HepG2 (cell line): ENCODE data around the gene TAT. TPM values are rescaled to one million over a fixed set of nuclear protein-coding genes. Genes with fewer than 3 reads are reported as not detected.

Source experiments
- FOXK2 ChIP-seq: fragments of 450-650 bp; IDR thresholded peaks from 2 replicates; pipeline ENCODE4 v1.6.1; 2016
- IKZF4 ChIP-seq: sonication (generic); formaldehyde crosslinking; IDR thresholded peaks from 2 replicates; pipeline ENCODE4 v1.5.1; 2020; ENCODE audit warnings: borderline replicate concordance, mild to moderate bottlenecking, low read depth, missing genetic modification reagents; ENCODE audit errors: not compliant biosample characterization
- MAFK ChIP-seq, 2 experiments: IDR thresholded peaks in 1 of 2; conservative IDR thresholded peaks in 1 of 2; 2 replicates each; pipeline ENCODE4 v1.6.1; 2011; ENCODE audit warnings: improper control_type of control experiment in 2 of 2, low read length in 2 of 2
- NFKB2 ChIP-seq: sonication (generic); formaldehyde crosslinking; IDR thresholded peaks from 2 replicates; pipeline ENCODE4 v1.4.0; 2020; ENCODE audit warnings: missing genetic modification reagents, borderline replicate concordance
- POGZ ChIP-seq: sonication (generic); formaldehyde crosslinking; IDR thresholded peaks from 2 replicates; pipeline ENCODE4 v1.4.0; 2020; ENCODE audit warnings: mild to moderate bottlenecking, missing genetic modification reagents
- RNF2 ChIP-seq: fragments of 450-650 bp; conservative IDR thresholded peaks from 2 replicates; pipeline ENCODE4 v1.6.1; 2016; ENCODE audit warnings: low read depth
- U2AF2 ChIP-seq: fragments of 200-400 bp; formaldehyde crosslinking; IDR thresholded peaks from 2 replicates; pipeline ENCODE4 v1.6.1; 2017; ENCODE audit warnings: low read depth, mild to moderate bottlenecking, low read length
- ZBTB44 ChIP-seq: sonication (generic); formaldehyde crosslinking; IDR thresholded peaks from 2 replicates; pipeline ENCODE4 v1.4.0; 2020; ENCODE audit warnings: missing genetic modification reagents
- ZFP36 ChIP-seq: fragments of 150-350 bp; IDR thresholded peaks from 2 replicates; pipeline ENCODE4 v1.6.1; 2018; ENCODE audit warnings: borderline replicate concordance, low read length, low read depth; ENCODE audit not compliant: partially characterized antibody
- ZFY ChIP-seq: sonication (generic); formaldehyde crosslinking; IDR thresholded peaks from 2 replicates; pipeline ENCODE4 v1.4.0; 2020; ENCODE audit warnings: missing genetic modification reagents
- ZNF337 ChIP-seq: sonication (generic); formaldehyde crosslinking; IDR thresholded peaks from 2 replicates; pipeline ENCODE4 v1.5.1; 2020; ENCODE audit warnings: missing genetic modification reagents, low read depth, mild to moderate bottlenecking, borderline replicate concordance
- ZNF350 ChIP-seq: sonication (generic); formaldehyde crosslinking; IDR thresholded peaks from 2 replicates; pipeline ENCODE4 v1.4.0; 2020; ENCODE audit warnings: mild to moderate bottlenecking, low read depth, missing genetic modification reagents, borderline replicate concordance
- ZNF562 ChIP-seq: sonication (generic); formaldehyde crosslinking; IDR thresholded peaks from 2 replicates; pipeline ENCODE4 v1.8.0; 2022; ENCODE audit warnings: missing genetic modification reagents, borderline replicate concordance
- ZSCAN20 ChIP-seq: sonication (generic); formaldehyde crosslinking; IDR thresholded peaks from 2 replicates; pipeline ENCODE4 v1.4.0; 2020; ENCODE audit warnings: missing genetic modification reagents, mild to moderate bottlenecking, borderline replicate concordance
- polyA plus RNA-seq, 8 experiments: library from polyadenylated mRNA; depleted of rRNA in 3 of 8; stranded (reverse) in 7 of 8; unstranded in 1 of 8; fragments of >200 nt; fragmentation: Illumina TruSeq in 4 of 8; extraction: Trizol in 4 of 8; gene quantifications; 2 replicates each; pipeline versions ENCODE4 v1.2.1 to v1.2.3, GENCODE V29; 2011 to 2016; ENCODE audit warnings: low read depth in 4 of 8, missing spikeins in 1 of 8, mixed read lengths in 1 of 8; ENCODE audit not compliant: insufficient read depth in 1 of 8
- total RNA-seq, 5 experiments: library from RNA; depleted of rRNA; stranded (reverse); fragments of >200 nt; fragmentation: Illumina TruSeq; extraction: Trizol; gene quantifications; 2 replicates each; pipeline ENCODE4 v1.2.3, GENCODE V29; 2016; ENCODE audit warnings: low read depth in 1 of 5
- TF ChIP-seq, protein P1 (sequence below): sonication (generic); formaldehyde crosslinking; IDR thresholded peaks from 2 replicates; pipeline ENCODE4 v1.5.1; 2020; ENCODE audit warnings: mild to moderate bottlenecking, missing genetic modification reagents, borderline replicate concordance
- TF ChIP-seq, protein P2 (sequence below): sonication (generic); formaldehyde crosslinking; IDR thresholded peaks from 2 replicates; pipeline ENCODE4 v1.4.0; 2020; ENCODE audit warnings: missing genetic modification reagents, borderline replicate concordance
- TF ChIP-seq, protein P3 (sequence below): sonication (generic); formaldehyde crosslinking; IDR thresholded peaks from 2 replicates; pipeline ENCODE4 v1.5.0; 2020; ENCODE audit warnings: mild to moderate bottlenecking, missing genetic modification reagents

TAT gene
- total and polyA plus RNA-seq, 2 of the 13 experiments (the other 11 are each of a cell fraction or from before 2014, with no cell fraction given), result 1.6 to 5.8 TPM

GRCh38 chr16:71585318-71585703 is 8.4 kb upstream of the TAT start (continued):
- TF ChIP-seq MAFK (conservative IDR thresholded peaks at IDR 0.05 in 1 of 2, IDR thresholded peaks at IDR 0.05 in 1 of 2; ENCODE audit: low read length in 2 of 2) (no peak), ZBTB44 (CRISPR knock-in tag) (no peak), ZFP36 (no peak), POGZ (CRISPR knock-in tag) (no peak), ZNF337 (CRISPR knock-in tag) (no peak), FOXK2 (no peak), ZNF350 (CRISPR knock-in tag) (no peak), ZSCAN20 (CRISPR knock-in tag) (no peak), NFKB2 (CRISPR knock-in tag) (no peak), ZFY (CRISPR knock-in tag) (no peak), U2AF2 (no peak), ZNF562 (no peak), IKZF4 (CRISPR knock-in tag) (no peak), RNF2 (no peak)
- TF ChIP-seq, protein P1, sequence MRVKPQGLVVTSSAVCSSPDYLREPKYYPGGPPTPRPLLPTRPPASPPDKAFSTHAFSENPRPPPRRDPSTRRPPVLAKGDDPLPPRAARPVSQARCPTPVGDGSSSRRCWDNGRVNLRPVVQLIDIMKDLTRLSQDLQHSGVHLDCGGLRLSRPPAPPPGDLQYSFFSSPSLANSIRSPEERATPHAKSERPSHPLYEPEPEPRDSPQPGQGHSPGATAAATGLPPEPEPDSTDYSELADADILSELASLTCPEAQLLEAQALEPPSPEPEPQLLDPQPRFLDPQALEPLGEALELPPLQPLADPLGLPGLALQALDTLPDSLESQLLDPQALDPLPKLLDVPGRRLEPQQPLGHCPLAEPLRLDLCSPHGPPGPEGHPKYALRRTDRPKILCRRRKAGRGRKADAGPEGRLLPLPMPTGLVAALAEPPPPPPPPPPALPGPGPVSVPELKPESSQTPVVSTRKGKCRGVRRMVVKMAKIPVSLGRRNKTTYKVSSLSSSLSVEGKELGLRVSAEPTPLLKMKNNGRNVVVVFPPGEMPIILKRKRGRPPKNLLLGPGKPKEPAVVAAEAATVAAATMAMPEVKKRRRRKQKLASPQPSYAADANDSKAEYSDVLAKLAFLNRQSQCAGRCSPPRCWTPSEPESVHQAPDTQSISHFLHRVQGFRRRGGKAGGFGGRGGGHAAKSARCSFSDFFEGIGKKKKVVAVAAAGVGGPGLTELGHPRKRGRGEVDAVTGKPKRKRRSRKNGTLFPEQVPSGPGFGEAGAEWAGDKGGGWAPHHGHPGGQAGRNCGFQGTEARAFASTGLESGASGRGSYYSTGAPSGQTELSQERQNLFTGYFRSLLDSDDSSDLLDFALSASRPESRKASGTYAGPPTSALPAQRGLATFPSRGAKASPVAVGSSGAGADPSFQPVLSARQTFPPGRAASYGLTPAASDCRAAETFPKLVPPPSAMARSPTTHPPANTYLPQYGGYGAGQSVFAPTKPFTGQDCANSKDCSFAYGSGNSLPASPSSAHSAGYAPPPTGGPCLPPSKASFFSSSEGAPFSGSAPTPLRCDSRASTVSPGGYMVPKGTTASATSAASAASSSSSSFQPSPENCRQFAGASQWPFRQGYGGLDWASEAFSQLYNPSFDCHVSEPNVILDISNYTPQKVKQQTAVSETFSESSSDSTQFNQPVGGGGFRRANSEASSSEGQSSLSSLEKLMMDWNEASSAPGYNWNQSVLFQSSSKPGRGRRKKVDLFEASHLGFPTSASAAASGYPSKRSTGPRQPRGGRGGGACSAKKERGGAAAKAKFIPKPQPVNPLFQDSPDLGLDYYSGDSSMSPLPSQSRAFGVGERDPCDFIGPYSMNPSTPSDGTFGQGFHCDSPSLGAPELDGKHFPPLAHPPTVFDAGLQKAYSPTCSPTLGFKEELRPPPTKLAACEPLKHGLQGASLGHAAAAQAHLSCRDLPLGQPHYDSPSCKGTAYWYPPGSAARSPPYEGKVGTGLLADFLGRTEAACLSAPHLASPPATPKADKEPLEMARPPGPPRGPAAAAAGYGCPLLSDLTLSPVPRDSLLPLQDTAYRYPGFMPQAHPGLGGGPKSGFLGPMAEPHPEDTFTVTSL (CRISPR knock-in tag), result 0 out of 2 replicates have a peak, but pooled peaks have one; percentile 82
- TF ChIP-seq, protein P2, sequence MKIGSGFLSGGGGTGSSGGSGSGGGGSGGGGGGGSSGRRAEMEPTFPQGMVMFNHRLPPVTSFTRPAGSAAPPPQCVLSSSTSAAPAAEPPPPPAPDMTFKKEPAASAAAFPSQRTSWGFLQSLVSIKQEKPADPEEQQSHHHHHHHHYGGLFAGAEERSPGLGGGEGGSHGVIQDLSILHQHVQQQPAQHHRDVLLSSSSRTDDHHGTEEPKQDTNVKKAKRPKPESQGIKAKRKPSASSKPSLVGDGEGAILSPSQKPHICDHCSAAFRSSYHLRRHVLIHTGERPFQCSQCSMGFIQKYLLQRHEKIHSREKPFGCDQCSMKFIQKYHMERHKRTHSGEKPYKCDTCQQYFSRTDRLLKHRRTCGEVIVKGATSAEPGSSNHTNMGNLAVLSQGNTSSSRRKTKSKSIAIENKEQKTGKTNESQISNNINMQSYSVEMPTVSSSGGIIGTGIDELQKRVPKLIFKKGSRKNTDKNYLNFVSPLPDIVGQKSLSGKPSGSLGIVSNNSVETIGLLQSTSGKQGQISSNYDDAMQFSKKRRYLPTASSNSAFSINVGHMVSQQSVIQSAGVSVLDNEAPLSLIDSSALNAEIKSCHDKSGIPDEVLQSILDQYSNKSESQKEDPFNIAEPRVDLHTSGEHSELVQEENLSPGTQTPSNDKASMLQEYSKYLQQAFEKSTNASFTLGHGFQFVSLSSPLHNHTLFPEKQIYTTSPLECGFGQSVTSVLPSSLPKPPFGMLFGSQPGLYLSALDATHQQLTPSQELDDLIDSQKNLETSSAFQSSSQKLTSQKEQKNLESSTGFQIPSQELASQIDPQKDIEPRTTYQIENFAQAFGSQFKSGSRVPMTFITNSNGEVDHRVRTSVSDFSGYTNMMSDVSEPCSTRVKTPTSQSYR (CRISPR knock-in tag), result no peak
- TF ChIP-seq, protein P3, sequence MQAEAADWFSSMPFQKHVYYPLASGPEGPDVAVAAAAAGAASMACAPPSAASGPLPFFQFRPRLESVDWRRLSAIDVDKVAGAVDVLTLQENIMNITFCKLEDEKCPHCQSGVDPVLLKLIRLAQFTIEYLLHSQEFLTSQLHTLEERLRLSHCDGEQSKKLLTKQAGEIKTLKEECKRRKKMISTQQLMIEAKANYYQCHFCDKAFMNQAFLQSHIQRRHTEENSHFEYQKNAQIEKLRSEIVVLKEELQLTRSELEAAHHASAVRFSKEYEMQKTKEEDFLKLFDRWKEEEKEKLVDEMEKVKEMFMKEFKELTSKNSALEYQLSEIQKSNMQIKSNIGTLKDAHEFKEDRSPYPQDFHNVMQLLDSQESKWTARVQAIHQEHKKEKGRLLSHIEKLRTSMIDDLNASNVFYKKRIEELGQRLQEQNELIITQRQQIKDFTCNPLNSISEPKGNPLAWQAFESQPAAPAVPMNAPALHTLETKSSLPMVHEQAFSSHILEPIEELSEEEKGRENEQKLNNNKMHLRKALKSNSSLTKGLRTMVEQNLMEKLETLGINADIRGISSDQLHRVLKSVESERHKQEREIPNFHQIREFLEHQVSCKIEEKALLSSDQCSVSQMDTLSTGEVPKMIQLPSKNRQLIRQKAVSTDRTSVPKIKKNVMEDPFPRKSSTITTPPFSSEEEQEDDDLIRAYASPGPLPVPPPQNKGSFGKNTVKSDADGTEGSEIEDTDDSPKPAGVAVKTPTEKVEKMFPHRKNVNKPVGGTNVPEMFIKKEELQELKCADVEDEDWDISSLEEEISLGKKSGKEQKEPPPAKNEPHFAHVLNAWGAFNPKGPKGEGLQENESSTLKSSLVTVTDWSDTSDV (CRISPR knock-in tag), result no peak
